HepG2 (cell line): ENCODE results near the gene TNRC18. TPM values are rescaled to one million over a fixed set of nuclear protein-coding genes. Genes with fewer than 3 reads are reported as not detected.

Experiments
- FOXO1 ChIP-seq: sonication (generic); formaldehyde crosslinking; IDR thresholded peaks from 2 replicates; pipeline ENCODE4 v1.4.0; 2020; ENCODE audit warnings: missing genetic modification reagents
- HMG20A ChIP-seq: IDR thresholded peaks from 2 replicates; pipeline ENCODE4 v1.6.1; 2016; ENCODE audit warnings: borderline replicate concordance
- MAF1 ChIP-seq: sonication (generic); formaldehyde crosslinking; IDR thresholded peaks from 2 replicates; pipeline ENCODE4 v1.5.0; 2020; ENCODE audit warnings: missing genetic modification reagents, borderline replicate concordance
- RBFOX2 ChIP-seq: fragments of 200-400 bp; formaldehyde crosslinking; IDR thresholded peaks from 2 replicates; pipeline ENCODE4 v1.6.1; 2017; ENCODE audit warnings: low read depth, mild to moderate bottlenecking, low read length
- REL ChIP-seq: sonication (generic); formaldehyde crosslinking; conservative IDR thresholded peaks from 2 replicates; pipeline ENCODE4 v1.8.0; 2022; ENCODE audit warnings: mild to moderate bottlenecking, missing genetic modification reagents, moderate library complexity
- SMARCC2 ChIP-seq: fragments of 450-650 bp; IDR thresholded peaks from 2 replicates; pipeline ENCODE4 v1.6.1; 2017; ENCODE audit warnings: antibody characterized with exemption, mild to moderate bottlenecking
- ZKSCAN8 ChIP-seq: IDR thresholded peaks from 2 replicates; pipeline ENCODE4 v1.6.1; 2016; ENCODE audit warnings: borderline replicate concordance, missing genetic modification reagents, missing compliant biosample characterization
- ZNF180 ChIP-seq: sonication (generic); formaldehyde crosslinking; IDR thresholded peaks from 2 replicates; pipeline ENCODE4 v1.4.0; 2020; ENCODE audit warnings: low read depth, missing genetic modification reagents, borderline replicate concordance
- ZNF317 ChIP-seq: sonication (generic); formaldehyde crosslinking; IDR thresholded peaks from 2 replicates; pipeline ENCODE4 v1.5.0; 2020; ENCODE audit warnings: mild to moderate bottlenecking, missing genetic modification reagents
- ZNF350 ChIP-seq: sonication (generic); formaldehyde crosslinking; IDR thresholded peaks from 2 replicates; pipeline ENCODE4 v1.4.0; 2020; ENCODE audit warnings: mild to moderate bottlenecking, low read depth, missing genetic modification reagents, borderline replicate concordance
- ZNF44 ChIP-seq: sonication (generic); formaldehyde crosslinking; IDR thresholded peaks from 2 replicates; pipeline ENCODE4 v1.5.1; 2020; ENCODE audit warnings: mild to moderate bottlenecking, missing genetic modification reagents
- ZNF713 ChIP-seq: sonication (generic); formaldehyde crosslinking; IDR thresholded peaks from 2 replicates; pipeline ENCODE4 v1.4.0; 2020; ENCODE audit warnings: mild to moderate bottlenecking, missing genetic modification reagents
- polyA plus RNA-seq, 8 experiments: library from polyadenylated mRNA; depleted of rRNA in 3 of 8; stranded (reverse) in 7 of 8; unstranded in 1 of 8; fragments of >200 nt; fragmentation: Illumina TruSeq in 4 of 8; extraction: Trizol in 4 of 8; gene quantifications; 2 replicates each; pipeline versions ENCODE4 v1.2.1 to v1.2.3, GENCODE V29; 2011 to 2016; ENCODE audit warnings: low read depth in 4 of 8, missing spikeins in 1 of 8, mixed read lengths in 1 of 8; ENCODE audit not compliant: insufficient read depth in 1 of 8
- total RNA-seq, 5 experiments: library from RNA; depleted of rRNA; stranded (reverse); fragments of >200 nt; fragmentation: Illumina TruSeq; extraction: Trizol; gene quantifications; 2 replicates each; pipeline ENCODE4 v1.2.3, GENCODE V29; 2016; ENCODE audit warnings: low read depth in 1 of 5
- TF ChIP-seq, protein P1 (sequence below): sonication (generic); formaldehyde crosslinking; IDR thresholded peaks from 2 replicates; pipeline ENCODE4 v1.5.1; 2020; ENCODE audit warnings: mild to moderate bottlenecking, missing genetic modification reagents, moderate library complexity
- TF ChIP-seq, protein P2 (sequence below): IDR thresholded peaks from 2 replicates; pipeline ENCODE4 v1.6.1; 2012; ENCODE audit warnings: low read depth, low read length, improper control_type of control experiment
- TF ChIP-seq, protein P3 (sequence below): sonication (generic); formaldehyde crosslinking; IDR thresholded peaks from 2 replicates; pipeline ENCODE4 v1.8.1; 2023; ENCODE audit warnings: mild to moderate bottlenecking, missing genetic modification reagents
- TF ChIP-seq, protein P4 (sequence below): sonication (generic); formaldehyde crosslinking; IDR thresholded peaks from 2 replicates; pipeline ENCODE4 v1.8.0; 2022; ENCODE audit warnings: mild to moderate bottlenecking, missing genetic modification reagents, borderline replicate concordance
- TF ChIP-seq, protein P5 (sequence below): IDR thresholded peaks from 2 replicates; pipeline ENCODE4 v1.6.1; 2016; ENCODE audit warnings: mild to moderate bottlenecking

TNRC18 gene
- total and polyA plus RNA-seq, 2 of the 13 experiments (the other 11 are each of a cell fraction or from before 2014, with no cell fraction given): 11.7 to 17.4 TPM

DNA sequence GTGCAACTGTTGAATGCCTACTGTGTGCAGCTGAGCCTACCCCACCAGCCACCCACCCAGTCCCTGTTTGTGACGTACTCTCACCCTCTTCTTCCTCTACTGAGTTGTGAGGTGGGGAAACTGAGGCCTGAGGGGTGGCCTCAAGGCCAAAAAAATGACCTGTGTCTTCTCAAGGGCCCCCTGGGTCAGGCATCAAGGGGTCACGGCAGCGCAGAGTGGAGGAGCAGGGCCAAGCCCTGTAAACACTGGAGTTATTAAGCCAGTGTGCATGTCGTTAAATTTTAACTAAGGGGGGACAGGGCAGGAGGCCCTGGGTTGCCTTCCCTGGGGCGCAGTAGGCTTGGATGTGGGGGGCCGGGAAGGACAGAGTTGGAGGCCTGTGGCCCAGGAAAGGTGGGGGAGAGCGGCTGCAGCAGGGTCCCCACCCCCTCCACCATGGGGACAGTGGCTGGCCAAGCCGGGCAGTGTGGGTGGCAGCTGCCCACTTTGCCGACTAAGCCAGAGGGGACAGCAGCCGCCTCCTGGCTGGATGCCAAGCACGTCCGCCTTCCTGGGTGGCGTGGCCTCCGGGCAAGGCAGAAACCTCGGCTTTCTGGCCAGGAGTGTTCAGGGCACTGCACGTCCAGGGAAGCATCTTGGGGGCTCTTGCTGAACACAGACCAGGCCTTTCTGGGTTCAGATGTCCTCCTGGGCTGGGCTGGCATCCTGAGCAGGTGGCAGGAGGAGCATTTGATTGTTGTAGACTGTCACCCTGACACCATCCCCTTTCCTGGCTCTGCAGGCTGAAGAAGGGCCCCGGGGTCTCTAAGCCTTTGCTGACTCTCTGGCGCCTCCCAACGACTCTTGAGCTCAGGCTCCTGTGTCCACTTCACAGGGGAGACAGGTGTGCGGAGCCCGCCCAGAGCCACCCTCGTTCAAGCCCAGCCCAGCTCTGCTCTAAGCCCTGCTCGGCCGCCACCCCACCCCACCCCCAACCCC is 139.0 kb downstream of the TNRC18 start (continued):
- TF ChIP-seq RBFOX2 (peak; percentile 89), HMG20A (CRISPR knock-in tag) (peak; percentile 81), ZNF713 (no peak), MAF1 (CRISPR knock-in tag) (no peak), SMARCC2 (no peak), ZNF44 (CRISPR knock-in tag) (no peak), ZNF350 (CRISPR knock-in tag) (peak; percentile 63), ZNF317 (no peak), REL (CRISPR knock-in tag) (no peak), FOXO1 (CRISPR knock-in tag) (peak; percentile 80), ZKSCAN8 (CRISPR knock-in tag) (peak; percentile 93), ZNF180 (CRISPR knock-in tag) (no peak)
- TF ChIP-seq, protein P1, sequence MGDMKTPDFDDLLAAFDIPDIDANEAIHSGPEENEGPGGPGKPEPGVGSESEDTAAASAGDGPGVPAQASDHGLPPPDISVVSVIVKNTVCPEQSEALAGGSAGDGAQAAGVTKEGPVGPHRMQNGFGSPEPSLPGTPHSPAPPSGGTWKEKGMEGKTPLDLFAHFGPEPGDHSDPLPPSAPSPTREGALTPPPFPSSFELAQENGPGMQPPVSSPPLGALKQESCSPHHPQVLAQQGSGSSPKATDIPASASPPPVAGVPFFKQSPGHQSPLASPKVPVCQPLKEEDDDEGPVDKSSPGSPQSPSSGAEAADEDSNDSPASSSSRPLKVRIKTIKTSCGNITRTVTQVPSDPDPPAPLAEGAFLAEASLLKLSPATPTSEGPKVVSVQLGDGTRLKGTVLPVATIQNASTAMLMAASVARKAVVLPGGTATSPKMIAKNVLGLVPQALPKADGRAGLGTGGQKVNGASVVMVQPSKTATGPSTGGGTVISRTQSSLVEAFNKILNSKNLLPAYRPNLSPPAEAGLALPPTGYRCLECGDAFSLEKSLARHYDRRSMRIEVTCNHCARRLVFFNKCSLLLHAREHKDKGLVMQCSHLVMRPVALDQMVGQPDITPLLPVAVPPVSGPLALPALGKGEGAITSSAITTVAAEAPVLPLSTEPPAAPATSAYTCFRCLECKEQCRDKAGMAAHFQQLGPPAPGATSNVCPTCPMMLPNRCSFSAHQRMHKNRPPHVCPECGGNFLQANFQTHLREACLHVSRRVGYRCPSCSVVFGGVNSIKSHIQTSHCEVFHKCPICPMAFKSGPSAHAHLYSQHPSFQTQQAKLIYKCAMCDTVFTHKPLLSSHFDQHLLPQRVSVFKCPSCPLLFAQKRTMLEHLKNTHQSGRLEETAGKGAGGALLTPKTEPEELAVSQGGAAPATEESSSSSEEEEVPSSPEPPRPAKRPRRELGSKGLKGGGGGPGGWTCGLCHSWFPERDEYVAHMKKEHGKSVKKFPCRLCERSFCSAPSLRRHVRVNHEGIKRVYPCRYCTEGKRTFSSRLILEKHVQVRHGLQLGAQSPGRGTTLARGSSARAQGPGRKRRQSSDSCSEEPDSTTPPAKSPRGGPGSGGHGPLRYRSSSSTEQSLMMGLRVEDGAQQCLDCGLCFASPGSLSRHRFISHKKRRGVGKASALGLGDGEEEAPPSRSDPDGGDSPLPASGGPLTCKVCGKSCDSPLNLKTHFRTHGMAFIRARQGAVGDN: peak; percentile 85
- TF ChIP-seq, protein P2, sequence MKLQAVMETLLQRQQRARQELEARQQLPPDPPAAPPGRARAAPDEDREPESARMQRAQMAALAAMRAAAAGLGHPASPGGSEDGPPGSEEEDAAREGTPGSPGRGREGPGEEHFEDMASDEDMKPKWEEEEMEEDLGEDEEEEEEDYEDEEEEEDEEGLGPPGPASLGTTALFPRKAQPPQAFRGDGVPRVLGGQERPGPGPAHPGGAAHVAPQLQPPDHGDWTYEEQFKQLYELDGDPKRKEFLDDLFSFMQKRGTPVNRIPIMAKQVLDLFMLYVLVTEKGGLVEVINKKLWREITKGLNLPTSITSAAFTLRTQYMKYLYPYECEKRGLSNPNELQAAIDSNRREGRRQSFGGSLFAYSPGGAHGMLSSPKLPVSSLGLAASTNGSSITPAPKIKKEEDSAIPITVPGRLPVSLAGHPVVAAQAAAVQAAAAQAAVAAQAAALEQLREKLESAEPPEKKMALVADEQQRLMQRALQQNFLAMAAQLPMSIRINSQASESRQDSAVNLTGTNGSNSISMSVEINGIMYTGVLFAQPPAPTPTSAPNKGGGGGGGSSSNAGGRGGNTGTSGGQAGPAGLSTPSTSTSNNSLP: no peak
- TF ChIP-seq, protein P3, sequence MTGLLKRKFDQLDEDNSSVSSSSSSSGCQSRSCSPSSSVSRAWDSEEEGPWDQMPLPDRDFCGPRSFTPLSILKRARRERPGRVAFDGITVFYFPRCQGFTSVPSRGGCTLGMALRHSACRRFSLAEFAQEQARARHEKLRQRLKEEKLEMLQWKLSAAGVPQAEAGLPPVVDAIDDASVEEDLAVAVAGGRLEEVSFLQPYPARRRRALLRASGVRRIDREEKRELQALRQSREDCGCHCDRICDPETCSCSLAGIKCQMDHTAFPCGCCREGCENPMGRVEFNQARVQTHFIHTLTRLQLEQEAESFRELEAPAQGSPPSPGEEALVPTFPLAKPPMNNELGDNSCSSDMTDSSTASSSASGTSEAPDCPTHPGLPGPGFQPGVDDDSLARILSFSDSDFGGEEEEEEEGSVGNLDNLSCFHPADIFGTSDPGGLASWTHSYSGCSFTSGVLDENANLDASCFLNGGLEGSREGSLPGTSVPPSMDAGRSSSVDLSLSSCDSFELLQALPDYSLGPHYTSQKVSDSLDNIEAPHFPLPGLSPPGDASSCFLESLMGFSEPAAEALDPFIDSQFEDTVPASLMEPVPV (CRISPR knock-in tag): no peak; the same call in 1 of the 2 replicates
- TF ChIP-seq, protein P4, sequence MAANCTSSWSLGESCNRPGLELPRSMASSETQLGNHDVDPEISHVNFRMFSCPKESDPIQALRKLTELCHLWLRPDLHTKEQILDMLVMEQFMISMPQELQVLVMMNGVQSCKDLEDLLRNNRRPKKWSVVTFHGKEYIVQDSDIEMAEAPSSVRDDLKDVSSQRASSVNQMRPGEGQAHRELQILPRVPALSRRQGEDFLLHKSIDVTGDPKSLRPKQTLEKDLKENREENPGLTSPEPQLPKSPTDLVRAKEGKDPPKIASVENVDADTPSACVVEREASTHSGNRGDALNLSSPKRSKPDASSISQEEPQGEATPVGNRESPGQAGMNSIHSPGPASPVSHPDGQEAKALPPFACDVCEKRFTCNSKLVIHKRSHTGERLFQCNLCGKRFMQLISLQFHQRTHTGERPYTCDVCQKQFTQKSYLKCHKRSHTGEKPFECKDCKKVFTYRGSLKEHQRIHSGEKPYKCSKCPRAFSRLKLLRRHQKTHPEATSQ: no peak; the same call in 1 of the 2 replicates
- TF ChIP-seq, protein P5, sequence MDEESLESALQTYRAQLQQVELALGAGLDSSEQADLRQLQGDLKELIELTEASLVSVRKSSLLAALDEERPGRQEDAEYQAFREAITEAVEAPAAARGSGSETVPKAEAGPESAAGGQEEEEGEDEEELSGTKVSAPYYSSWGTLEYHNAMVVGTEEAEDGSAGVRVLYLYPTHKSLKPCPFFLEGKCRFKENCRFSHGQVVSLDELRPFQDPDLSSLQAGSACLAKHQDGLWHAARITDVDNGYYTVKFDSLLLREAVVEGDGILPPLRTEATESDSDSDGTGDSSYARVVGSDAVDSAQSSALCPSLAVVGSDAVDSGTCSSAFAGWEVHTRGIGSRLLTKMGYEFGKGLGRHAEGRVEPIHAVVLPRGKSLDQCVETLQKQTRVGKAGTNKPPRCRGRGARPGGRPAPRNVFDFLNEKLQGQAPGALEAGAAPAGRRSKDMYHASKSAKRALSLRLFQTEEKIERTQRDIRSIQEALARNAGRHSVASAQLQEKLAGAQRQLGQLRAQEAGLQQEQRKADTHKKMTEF: peak; percentile 78
